Erythroblast (primary cell): ENCODE data around the gene PNO1.

Source experiments
- GATA1 ChIP-seq: IDR thresholded peaks from 2 replicates; pipeline ENCODE4 v1.6.1; 2011; ENCODE audit warnings: low read depth, mild to moderate bottlenecking, control low read depth, low read length, moderate library complexity
- POLR2A ChIP-seq: IDR thresholded peaks from 2 replicates; pipeline ENCODE4 v1.6.1; 2011; ENCODE audit warnings: mild to moderate bottlenecking, low read length

GRCh38 chr2:68155618-68156017, 2.1 kb upstream of the PNO1 start:
- TF ChIP-seq POLR2A, result no peak
- TF ChIP-seq GATA1, result no peak
